Right atrium auricular region (tissue), 2 donors: ENCODE measurements around the gene ELF2. TPM values are rescaled to one million over a fixed set of nuclear protein-coding genes. Genes with fewer than 3 reads are reported as not detected.

ENCODE experiments used
- DNase-seq: peaks from one replicate; pipeline ENCODE4 v3.0.0-alpha.2; 2019; ENCODE audit warnings: low spot score
- H3K27ac ChIP-seq, 2 donors: fragments of 200-600 bp; sonication (generic); 1 replicate in 1 of 2; 2 replicates in 1 of 2; pipeline ENCODE4 v1.5.1; 2016 to 2019
- H3K27me3 ChIP-seq, 2 donors: fragments of 200-600 bp; sonication (generic); one replicate each; pipeline versions ENCODE4 v1.5.1 to v1.6.0; 2017 to 2019
- H3K36me3 ChIP-seq: fragments of 200-600 bp; sonication (generic); one replicate; pipeline ENCODE4 v1.5.1; 2016
- H3K4me1 ChIP-seq, 2 donors: fragments of 200-600 bp; sonication (generic); one replicate each; pipeline versions ENCODE4 v1.5.1 to v1.6.0; 2017 to 2019
- H3K4me3 ChIP-seq, 2 donors: fragments of 200-600 bp; sonication (generic); 1 replicate in 1 of 2; 2 replicates in 1 of 2; pipeline ENCODE4 v1.5.1; 2017 to 2019; ENCODE audit warnings: mild to moderate bottlenecking in 1 of 2, moderate library complexity in 1 of 2
- H3K9me3 ChIP-seq, 2 donors: fragments of 200-600 bp; sonication (generic); one replicate each; pipeline ENCODE4 v1.5.1; 2019
- total RNA-seq, 2 donors: library from RNA; depleted of rRNA; stranded (reverse); fragments of >200 nt; gene quantifications; one replicate each; pipeline ENCODE4 v1.1.0, GENCODE V29; 2016
- TF ChIP-seq, protein P1 (sequence below), 2 donors: fragments of 200-600 bp; sonication (generic); IDR thresholded peaks; one replicate each; pipeline ENCODE4 v1.5.1; 2019; ENCODE audit warnings: antibody characterized with exemption in 2 of 2

ELF2 gene
- total RNA-seq, 2 donors from 2014 or later, result 32.2 to 32.3 TPM

GRCh38 chr4:139134403-139134802, 42.6 kb downstream of the ELF2 start:
- TF ChIP-seq, protein P1, sequence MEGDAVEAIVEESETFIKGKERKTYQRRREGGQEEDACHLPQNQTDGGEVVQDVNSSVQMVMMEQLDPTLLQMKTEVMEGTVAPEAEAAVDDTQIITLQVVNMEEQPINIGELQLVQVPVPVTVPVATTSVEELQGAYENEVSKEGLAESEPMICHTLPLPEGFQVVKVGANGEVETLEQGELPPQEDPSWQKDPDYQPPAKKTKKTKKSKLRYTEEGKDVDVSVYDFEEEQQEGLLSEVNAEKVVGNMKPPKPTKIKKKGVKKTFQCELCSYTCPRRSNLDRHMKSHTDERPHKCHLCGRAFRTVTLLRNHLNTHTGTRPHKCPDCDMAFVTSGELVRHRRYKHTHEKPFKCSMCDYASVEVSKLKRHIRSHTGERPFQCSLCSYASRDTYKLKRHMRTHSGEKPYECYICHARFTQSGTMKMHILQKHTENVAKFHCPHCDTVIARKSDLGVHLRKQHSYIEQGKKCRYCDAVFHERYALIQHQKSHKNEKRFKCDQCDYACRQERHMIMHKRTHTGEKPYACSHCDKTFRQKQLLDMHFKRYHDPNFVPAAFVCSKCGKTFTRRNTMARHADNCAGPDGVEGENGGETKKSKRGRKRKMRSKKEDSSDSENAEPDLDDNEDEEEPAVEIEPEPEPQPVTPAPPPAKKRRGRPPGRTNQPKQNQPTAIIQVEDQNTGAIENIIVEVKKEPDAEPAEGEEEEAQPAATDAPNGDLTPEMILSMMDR (IDR thresholded peaks at IDR 0.05), result no peak
- Histone ChIP-seq H3K9me3 (no peaks in the 10 kb centered on the region), H3K27me3 (no peaks in the 10 kb centered on the region), H3K27ac (no peak overlapping the region), H3K4me3 (no peak overlapping the region), H3K36me3 (peaks cover 11% of the 10 kb centered on the region), H3K4me1 (no peaks in the 10 kb centered on the region)
- no peak for DNase-seq

- TF ChIP-seq, protein P1 (IDR thresholded peaks at IDR 0.05), result no peak
- no peak for DNase-seq
- Histone ChIP-seq H3K36me3 (no peaks in the 10 kb centered on the region), H3K4me1 (peaks cover 0 to 7% of the 10 kb centered on the region in 2 donors), H3K27ac (no peak overlapping the region), H3K9me3 (no peaks in the 10 kb centered on the region), H3K4me3 (no peak overlapping the region), H3K27me3 (no peaks in the 10 kb centered on the region)
These were observed 45.7 kb downstream of the ELF2 start for GRCh38 chr4:139131209-139131870.

- TF ChIP-seq, protein P1 (IDR thresholded peaks at IDR 0.05), result no peak
- DNase-seq, result no peak
- Histone ChIP-seq H3K36me3 (no peaks in the 10 kb centered on the region), H3K4me1 (peaks cover 0 to 7% of the 10 kb centered on the region in 2 donors), H3K27ac (no peak overlapping the region), H3K27me3 (no peaks in the 10 kb centered on the region), H3K9me3 (no peaks in the 10 kb centered on the region), H3K4me3 (no peak overlapping the region)
These were observed 47.8 kb downstream of the ELF2 start for GRCh38 chr4:139129206-139129605.

- DNase-seq, result no peak
- H3K36me3 ChIP-seq, result no peaks in the 10 kb centered on the region
- H3K27me3 ChIP-seq, result no peaks in the 10 kb centered on the region
- TF ChIP-seq, protein P1 (IDR thresholded peaks at IDR 0.05), result no peak
- H3K4me3 ChIP-seq, result no peak overlapping the region
- H3K4me1 ChIP-seq, result peaks cover 0 to 7% of the 10 kb centered on the region in 2 donors
- no peak overlapping the region for H3K27ac ChIP-seq
- H3K9me3 ChIP-seq, result no peaks in the 10 kb centered on the region
These were observed 50.1 kb downstream of the ELF2 start for GRCh38 chr4:139126898-139127297.

DNA sequence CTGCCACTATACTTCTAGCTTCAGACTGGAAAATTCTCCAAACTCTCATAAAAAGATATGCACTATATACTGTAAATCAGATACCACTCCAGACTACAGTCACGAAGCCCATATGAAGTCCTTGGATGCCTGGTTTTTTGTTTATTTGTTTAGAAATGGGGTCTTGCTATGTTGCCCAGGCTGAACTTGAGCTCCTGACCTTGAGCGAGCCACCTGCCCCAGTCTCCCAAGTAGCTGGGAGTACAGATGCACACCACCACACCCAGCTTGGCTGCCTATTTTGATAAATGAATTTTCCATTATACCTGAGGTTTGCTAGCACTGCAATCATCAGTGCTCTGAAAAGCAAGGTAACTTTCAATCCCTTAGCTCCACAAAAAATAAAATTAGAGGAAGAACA, 53.1 kb downstream of the ELF2 start:
- no peak for DNase-seq
- Histone ChIP-seq H3K27me3 (no peaks in the 10 kb centered on the region), H3K36me3 (no peaks in the 10 kb centered on the region), H3K4me3 (no peak overlapping the region), H3K27ac (no peak overlapping the region), H3K4me1 (peaks cover 0 to 7% of the 10 kb centered on the region in 2 donors), H3K9me3 (no peaks in the 10 kb centered on the region)
- TF ChIP-seq, protein P1 (IDR thresholded peaks at IDR 0.05), result no peak

DNA sequence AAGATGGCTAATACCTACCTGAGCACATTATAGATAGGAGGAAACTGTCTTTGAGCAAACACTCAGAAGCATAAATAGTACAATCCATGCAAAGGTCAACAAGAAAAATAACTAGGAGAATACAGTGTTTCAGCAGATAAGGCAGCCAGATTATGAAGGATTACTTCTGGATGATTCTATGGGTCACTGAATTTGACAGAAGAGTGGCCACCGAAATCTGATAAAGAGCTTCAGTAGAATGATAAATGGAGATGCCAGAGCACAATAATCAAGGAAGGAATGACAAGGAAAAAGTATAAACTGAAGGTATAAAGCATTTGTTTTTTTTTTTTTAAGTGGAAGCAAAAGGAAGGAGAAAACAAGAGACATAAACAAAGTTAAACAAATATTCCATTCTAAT, 58.7 kb downstream of the ELF2 start:
- no peaks in the 10 kb centered on the region for H3K9me3 ChIP-seq

More for the DNA sequence above, 58.7 kb downstream of the ELF2 start:
- no peak for DNase-seq
- H3K27me3 ChIP-seq, result no peaks in the 10 kb centered on the region
- no peak overlapping the region for H3K27ac ChIP-seq
- H3K36me3 ChIP-seq, result no peaks in the 10 kb centered on the region
- H3K4me1 ChIP-seq, result no peaks in the 10 kb centered on the region
- no peak overlapping the region for H3K4me3 ChIP-seq
- TF ChIP-seq, protein P1 (IDR thresholded peaks at IDR 0.05), result no peak
